ENCODE measurements around the gene UNC119.

DNA sequence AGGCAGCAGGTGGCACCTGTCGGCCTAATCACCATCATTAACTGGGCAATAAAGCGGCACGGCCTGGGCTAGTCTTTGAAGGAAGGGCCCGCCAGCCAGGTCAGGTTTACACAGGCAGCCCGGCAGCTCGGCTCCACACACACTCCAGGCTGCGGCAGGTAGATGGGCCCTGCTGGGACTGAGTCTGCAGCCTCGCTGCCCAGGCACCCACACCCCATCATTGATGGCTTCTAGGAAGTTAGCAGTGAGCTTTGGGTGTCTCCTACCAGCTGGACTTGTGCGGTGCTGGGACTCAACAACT is 53.1 kb downstream of the UNC119 start:
- TF ChIP-seq REST (IDR thresholded peaks at IDR 0.05; ENCODE audit: low read depth), result no peak
- TF ChIP-seq EZH2phosphoT487 (IDR thresholded peaks at IDR 0.05; ENCODE audit: borderline replicate concordance), result no peak
- no peak for TF ChIP-seq SP1 (IDR thresholded peaks at IDR 0.05; ENCODE audit: low read depth)
- TF ChIP-seq, protein P1, sequence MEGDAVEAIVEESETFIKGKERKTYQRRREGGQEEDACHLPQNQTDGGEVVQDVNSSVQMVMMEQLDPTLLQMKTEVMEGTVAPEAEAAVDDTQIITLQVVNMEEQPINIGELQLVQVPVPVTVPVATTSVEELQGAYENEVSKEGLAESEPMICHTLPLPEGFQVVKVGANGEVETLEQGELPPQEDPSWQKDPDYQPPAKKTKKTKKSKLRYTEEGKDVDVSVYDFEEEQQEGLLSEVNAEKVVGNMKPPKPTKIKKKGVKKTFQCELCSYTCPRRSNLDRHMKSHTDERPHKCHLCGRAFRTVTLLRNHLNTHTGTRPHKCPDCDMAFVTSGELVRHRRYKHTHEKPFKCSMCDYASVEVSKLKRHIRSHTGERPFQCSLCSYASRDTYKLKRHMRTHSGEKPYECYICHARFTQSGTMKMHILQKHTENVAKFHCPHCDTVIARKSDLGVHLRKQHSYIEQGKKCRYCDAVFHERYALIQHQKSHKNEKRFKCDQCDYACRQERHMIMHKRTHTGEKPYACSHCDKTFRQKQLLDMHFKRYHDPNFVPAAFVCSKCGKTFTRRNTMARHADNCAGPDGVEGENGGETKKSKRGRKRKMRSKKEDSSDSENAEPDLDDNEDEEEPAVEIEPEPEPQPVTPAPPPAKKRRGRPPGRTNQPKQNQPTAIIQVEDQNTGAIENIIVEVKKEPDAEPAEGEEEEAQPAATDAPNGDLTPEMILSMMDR (IDR thresholded peaks at IDR 0.05 in 2 of 3, conservative IDR thresholded peaks at IDR 0.05 in 1 of 3; ENCODE audit: borderline replicate concordance in 1 of 3, insufficient read depth in 1 of 3, low read depth in 2 of 3, low read length in 2 of 3), result no peak
- no peak for TF ChIP-seq EZH2 (IDR thresholded peaks at IDR 0.05)
- no peak for TF ChIP-seq POLR2AphosphoS5 (IDR thresholded peaks at IDR 0.05; ENCODE audit: low read depth, low read length)
- TF ChIP-seq SIN3A (IDR thresholded peaks at IDR 0.05; ENCODE audit: low read depth), result no peak
- TF ChIP-seq ELF1 (IDR thresholded peaks at IDR 0.05; ENCODE audit: borderline replicate concordance, low read depth), result no peak
- TF ChIP-seq ZNF274 (IDR thresholded peaks at IDR 0.05; ENCODE audit: low read depth, low read length), result no peak
- TF ChIP-seq CEBPB (IDR thresholded peaks at IDR 0.05; ENCODE audit: low read depth), result no peak

All from HCT116 (cell line).